H1 (cell line): ENCODE data around the gene MAP2K7.

ENCODE experiments used
- SP2 ChIP-seq: IDR thresholded peaks from 2 replicates; pipeline ENCODE4 v1.6.1; 2012; ENCODE audit warnings: mild to moderate bottlenecking, low read length, inconsistent platforms
- TEAD4 ChIP-seq: IDR thresholded peaks from 2 replicates; pipeline ENCODE4 v1.6.1; 2012; ENCODE audit warnings: low read depth, low read length, inconsistent platforms, mixed read lengths
- TF ChIP-seq, protein P1 (sequence below), 3 experiments: IDR thresholded peaks; 1 replicate in 2 of 3; 2 replicates in 1 of 3; pipeline versions ENCODE4 v1.5.1 to v1.6.1; 2011; ENCODE audit warnings: low read length in 3 of 3, mild to moderate bottlenecking in 3 of 3, inconsistent platforms in 2 of 3, low read depth in 1 of 3, moderate library complexity in 1 of 3; ENCODE audit not compliant: insufficient read depth in 1 of 3; ENCODE audit errors: control extremely low read depth in 1 of 3

DNA sequence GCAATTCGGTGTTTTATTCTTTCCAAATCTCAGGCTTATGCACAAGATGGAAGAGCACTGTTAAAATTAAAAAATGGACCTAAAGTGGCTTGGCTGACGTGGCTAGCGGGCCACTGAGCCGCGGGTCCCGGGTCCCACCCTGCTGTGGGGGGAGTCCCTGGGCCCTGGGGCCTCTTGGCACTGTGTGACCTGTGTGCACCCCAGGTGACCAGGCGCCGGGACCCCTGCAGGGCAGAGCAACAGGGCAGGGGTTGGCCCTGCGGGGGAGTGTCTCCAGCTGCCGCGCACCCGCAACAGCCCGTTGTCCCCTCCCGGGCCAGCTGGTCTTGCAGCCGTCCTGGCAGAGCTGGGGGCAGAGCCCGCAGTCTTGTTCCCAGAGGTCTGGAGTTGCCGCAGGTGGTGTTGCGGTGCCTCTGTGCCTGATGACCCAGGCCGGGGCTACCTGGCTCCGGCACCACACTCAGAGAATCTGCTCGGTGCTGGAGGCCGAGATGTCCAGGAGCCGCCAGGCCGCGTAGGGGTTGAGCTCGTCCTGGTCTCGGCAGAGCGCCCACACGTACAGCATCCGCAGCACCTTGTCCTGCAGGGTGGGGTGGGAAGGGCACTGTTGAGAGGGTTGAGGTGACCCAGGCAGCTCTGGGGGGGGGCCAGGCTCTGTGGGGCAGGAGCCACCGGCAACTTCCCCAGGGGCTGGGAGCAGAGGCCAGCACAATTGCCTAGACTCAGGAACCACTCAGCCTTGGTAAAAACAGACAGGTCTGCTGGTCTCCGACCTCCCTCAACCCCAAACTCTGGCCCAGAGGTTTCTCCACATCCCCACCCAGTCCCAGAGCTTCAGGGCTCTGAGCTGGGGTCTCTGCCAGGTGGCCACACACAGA lies 23.3 kb downstream of the MAP2K7 start:
- TF ChIP-seq SP2 (no peak), TEAD4 (no peak)
- TF ChIP-seq, protein P1, sequence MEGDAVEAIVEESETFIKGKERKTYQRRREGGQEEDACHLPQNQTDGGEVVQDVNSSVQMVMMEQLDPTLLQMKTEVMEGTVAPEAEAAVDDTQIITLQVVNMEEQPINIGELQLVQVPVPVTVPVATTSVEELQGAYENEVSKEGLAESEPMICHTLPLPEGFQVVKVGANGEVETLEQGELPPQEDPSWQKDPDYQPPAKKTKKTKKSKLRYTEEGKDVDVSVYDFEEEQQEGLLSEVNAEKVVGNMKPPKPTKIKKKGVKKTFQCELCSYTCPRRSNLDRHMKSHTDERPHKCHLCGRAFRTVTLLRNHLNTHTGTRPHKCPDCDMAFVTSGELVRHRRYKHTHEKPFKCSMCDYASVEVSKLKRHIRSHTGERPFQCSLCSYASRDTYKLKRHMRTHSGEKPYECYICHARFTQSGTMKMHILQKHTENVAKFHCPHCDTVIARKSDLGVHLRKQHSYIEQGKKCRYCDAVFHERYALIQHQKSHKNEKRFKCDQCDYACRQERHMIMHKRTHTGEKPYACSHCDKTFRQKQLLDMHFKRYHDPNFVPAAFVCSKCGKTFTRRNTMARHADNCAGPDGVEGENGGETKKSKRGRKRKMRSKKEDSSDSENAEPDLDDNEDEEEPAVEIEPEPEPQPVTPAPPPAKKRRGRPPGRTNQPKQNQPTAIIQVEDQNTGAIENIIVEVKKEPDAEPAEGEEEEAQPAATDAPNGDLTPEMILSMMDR (IDR thresholded peaks at IDR 0.05; ENCODE audit: control extremely low read depth in 1 of 3, insufficient read depth in 1 of 3, low read depth in 1 of 3, low read length in 3 of 3) = no peak
